ENCODE measurements around the gene NAP1L4.
"Not testable (repeated sequence)": the region's sequence is repeated elsewhere in the genome, so short reads cannot be mapped to it uniquely, and the experiment has no call there.

- TF ChIP-seq CTCF, POLR2A (IDR thresholded peaks at IDR 0.05): not testable (repeated sequence)
These were observed 86.8 kb downstream of the NAP1L4 start for GRCh38 chr11:2905299-2905698.
